ENCODE results near the gene TPRA1. TPM values are rescaled to one million over a fixed set of nuclear protein-coding genes. Genes with fewer than 3 reads are reported as not detected.
"Not testable (repeated sequence)": the region's sequence is repeated elsewhere in the genome, so short reads cannot be mapped to it uniquely, and the experiment has no call there.

TPRA1 gene
- total RNA-seq, 1 experiment from 2014 or later: 38.3 TPM

GRCh38 chr3:127620637-127621375 is 30.3 kb upstream of the TPRA1 start:
- in situ Hi-C loops (cut with HindIII; ENCODE audit: low sequenced_read_pairs): no loop called here

GRCh38 chr3:127618891-127619290 is 28.4 kb upstream of the TPRA1 start:
- in situ Hi-C loops (cut with HindIII; ENCODE audit: low sequenced_read_pairs): no loop called here
- no peak for DNase-seq (ENCODE audit: low spot score)

More at GRCh38 chr3:127620637-127621375, 30.3 kb upstream of the TPRA1 start:
- DNase-seq (ENCODE audit: low spot score): no peak

- no peak for DNase-seq (ENCODE audit: low spot score)
- in situ Hi-C loops (cut with HindIII; ENCODE audit: low sequenced_read_pairs): no loop called here
These were observed 26.5 kb upstream of the TPRA1 start for GRCh38 chr3:127616836-127617605.

GRCh38 chr3:127615631-127616305 is 25.2 kb upstream of the TPRA1 start:
- DNase-seq (ENCODE audit: low spot score): no peak
- in situ Hi-C loops (cut with HindIII; ENCODE audit: low sequenced_read_pairs): no loop called here

GRCh38 chr3:127614928-127615589 is 24.5 kb upstream of the TPRA1 start:
- no peak for DNase-seq (ENCODE audit: low spot score)
- in situ Hi-C loops (cut with HindIII; ENCODE audit: low sequenced_read_pairs): no loop called here

- in situ Hi-C loops (cut with HindIII; ENCODE audit: low sequenced_read_pairs): no loop called here
- peak; percentile 80 for DNase-seq (ENCODE audit: low spot score)
These were observed 22.9 kb upstream of the TPRA1 start for GRCh38 chr3:127613406-127613805.

- in situ Hi-C loops (cut with HindIII; ENCODE audit: low sequenced_read_pairs): no loop called here
- DNase-seq (ENCODE audit: low spot score): peak; percentile 75
These were observed 22.4 kb upstream of the TPRA1 start for GRCh38 chr3:127612966-127613365.

- no peak for DNase-seq (ENCODE audit: low spot score)
- in situ Hi-C loops (cut with HindIII; ENCODE audit: low sequenced_read_pairs): no loop called here
These were observed 20.7 kb upstream of the TPRA1 start for GRCh38 chr3:127611251-127611650.

- no peak for DNase-seq (ENCODE audit: low spot score)
- in situ Hi-C loops (cut with HindIII; ENCODE audit: low sequenced_read_pairs): no loop called here
These were observed 19.6 kb upstream of the TPRA1 start for GRCh38 chr3:127610105-127610504.

GRCh38 chr3:127608362-127608718 is 17.8 kb upstream of the TPRA1 start:
- in situ Hi-C loops (cut with HindIII; ENCODE audit: low sequenced_read_pairs): no loop called here

GRCh38 chr3:127607675-127608361 is 17.3 kb upstream of the TPRA1 start:
- in situ Hi-C loops (cut with HindIII; ENCODE audit: low sequenced_read_pairs): no loop called here

More at GRCh38 chr3:127608362-127608718, 17.8 kb upstream of the TPRA1 start:
- DNase-seq (ENCODE audit: low spot score): no peak

GRCh38 chr3:127606981-127607595 is 16.6 kb upstream of the TPRA1 start:
- DNase-seq (ENCODE audit: low spot score): no peak
- in situ Hi-C loops (cut with HindIII; ENCODE audit: low sequenced_read_pairs): no loop called here

More at GRCh38 chr3:127607675-127608361, 17.3 kb upstream of the TPRA1 start:
- DNase-seq (ENCODE audit: low spot score): no peak

- no peak for DNase-seq (ENCODE audit: low spot score)
- in situ Hi-C loops (cut with HindIII; ENCODE audit: low sequenced_read_pairs): no loop called here
These were observed 15.7 kb upstream of the TPRA1 start for GRCh38 chr3:127606086-127606805.

- in situ Hi-C loops (cut with HindIII; ENCODE audit: low sequenced_read_pairs); DNase-seq (ENCODE audit: low spot score): not testable (repeated sequence)
These were observed 15.0 kb upstream of the TPRA1 start for GRCh38 chr3:127605547-127605946.

GRCh38 chr3:127604546-127605165 is 14.1 kb upstream of the TPRA1 start:
- DNase-seq (ENCODE audit: low spot score): no peak
- in situ Hi-C loops (cut with HindIII; ENCODE audit: low sequenced_read_pairs): no loop called here

GRCh38 chr3:127604035-127604434 is 13.5 kb upstream of the TPRA1 start:
- no peak for DNase-seq (ENCODE audit: low spot score)
- in situ Hi-C loops (cut with HindIII; ENCODE audit: low sequenced_read_pairs): no loop called here

- in situ Hi-C loops (cut with HindIII; ENCODE audit: low sequenced_read_pairs): no loop called here
- DNase-seq (ENCODE audit: low spot score): no peak
These were observed 10.4 kb upstream of the TPRA1 start for GRCh38 chr3:127600749-127601456.

Measured in G401 (cell line).